BJ (cell line): Measurements from ENCODE around the gene MARK3. TPM values are rescaled to one million over a fixed set of nuclear protein-coding genes. Genes with fewer than 3 reads are reported as not detected.

ENCODE experiments used
- CTCF ChIA-PET: fragments of 350-600 bp; formaldehyde crosslinking; extraction: SDS; loops from one replicate; lab custom pipeline; 2021; ENCODE audit warnings: antibody characterized with exemption, inconsistent platforms; lab: Yijun Ruan, JAX
- POLR2A ChIA-PET: fragments of 300-600 bp; sonication (Branson Sonifier 250); formaldehyde crosslinking; extraction: SDS; loops from one replicate; lab custom pipeline; 2021; ENCODE audit warnings: antibody characterized with exemption; lab: Charles Lee
- DNase-seq: peaks from one replicate; pipeline ENCODE4 v3.0.0-alpha.2; 2011; ENCODE audit warnings: low read depth
- H3K27me3 ChIP-seq: 2 replicates; pipeline ENCODE4 v1.6.0; 2011; ENCODE audit warnings: low read length; ENCODE audit not compliant: control insufficient read depth, insufficient read depth
- H3K36me3 ChIP-seq: 2 replicates; pipeline ENCODE4 v1.5.1; 2011; ENCODE audit warnings: low read length; ENCODE audit not compliant: control insufficient read depth, insufficient read depth
- H3K4me3 ChIP-seq: 2 replicates; pipeline ENCODE4 v1.5.1; 2011; ENCODE audit warnings: low read depth, mild to moderate bottlenecking, control low read depth, low read length
- polyA plus RNA-seq: library from polyadenylated mRNA; depleted of rRNA; stranded (reverse); fragments of >200 nt; gene quantifications from 2 replicates; pipeline ENCODE4 v1.2.3, GENCODE V29; 2011
- TF ChIP-seq, protein P1 (sequence below): IDR thresholded peaks from 2 replicates; pipeline ENCODE4 v1.5.1; 2011; ENCODE audit warnings: low read depth, mild to moderate bottlenecking, control low read depth, inconsistent platforms, low read length, moderate library complexity; ENCODE audit not compliant: insufficient read depth

Gene MARK3
- polyA plus RNA-seq, 1 experiment, result 73.9 TPM

DNA sequence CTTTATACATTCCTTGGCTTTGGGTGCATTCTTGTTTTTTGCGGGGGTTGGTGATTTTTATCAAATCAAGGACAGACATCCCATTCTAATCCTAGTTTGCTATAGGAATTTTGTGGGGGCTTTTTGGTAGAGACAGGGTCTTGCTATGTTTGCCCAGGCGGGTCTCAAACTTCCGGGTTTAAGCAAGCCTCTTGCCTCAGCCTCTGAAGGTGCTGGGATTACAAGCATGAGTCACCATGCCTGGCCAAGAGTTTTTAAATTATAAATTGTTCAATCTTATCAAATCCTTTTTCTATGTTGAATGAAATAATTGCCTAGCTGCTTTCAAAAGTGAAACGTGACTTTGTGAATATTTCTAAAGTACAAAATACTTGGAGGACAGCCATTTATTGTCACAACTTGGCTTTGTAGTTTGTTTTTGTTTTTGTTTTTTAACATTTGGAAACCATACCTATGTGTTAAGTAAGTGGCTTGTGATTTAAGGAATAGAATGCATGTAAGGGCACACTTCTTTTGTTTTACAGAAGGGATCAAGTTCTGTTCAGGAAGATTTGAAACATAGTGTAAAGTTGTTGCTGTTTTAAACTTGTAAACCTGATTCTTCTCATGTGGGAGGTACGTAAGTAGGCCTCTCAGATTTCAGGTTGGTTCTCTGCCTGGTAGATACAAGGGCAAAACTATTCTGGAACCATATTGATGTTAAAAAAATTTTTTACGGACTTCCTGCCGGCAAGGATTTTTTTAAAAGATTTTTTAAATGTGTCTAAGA lies 13.4 kb downstream of the MARK3 start:
- POLR2A ChIA-PET, result no interaction called here
- Histone ChIP-seq H3K36me3 (no peaks in the 10 kb centered on the region), H3K4me3 (no peak overlapping the region), H3K27me3 (no peaks in the 10 kb centered on the region)
- TF ChIP-seq, protein P1, sequence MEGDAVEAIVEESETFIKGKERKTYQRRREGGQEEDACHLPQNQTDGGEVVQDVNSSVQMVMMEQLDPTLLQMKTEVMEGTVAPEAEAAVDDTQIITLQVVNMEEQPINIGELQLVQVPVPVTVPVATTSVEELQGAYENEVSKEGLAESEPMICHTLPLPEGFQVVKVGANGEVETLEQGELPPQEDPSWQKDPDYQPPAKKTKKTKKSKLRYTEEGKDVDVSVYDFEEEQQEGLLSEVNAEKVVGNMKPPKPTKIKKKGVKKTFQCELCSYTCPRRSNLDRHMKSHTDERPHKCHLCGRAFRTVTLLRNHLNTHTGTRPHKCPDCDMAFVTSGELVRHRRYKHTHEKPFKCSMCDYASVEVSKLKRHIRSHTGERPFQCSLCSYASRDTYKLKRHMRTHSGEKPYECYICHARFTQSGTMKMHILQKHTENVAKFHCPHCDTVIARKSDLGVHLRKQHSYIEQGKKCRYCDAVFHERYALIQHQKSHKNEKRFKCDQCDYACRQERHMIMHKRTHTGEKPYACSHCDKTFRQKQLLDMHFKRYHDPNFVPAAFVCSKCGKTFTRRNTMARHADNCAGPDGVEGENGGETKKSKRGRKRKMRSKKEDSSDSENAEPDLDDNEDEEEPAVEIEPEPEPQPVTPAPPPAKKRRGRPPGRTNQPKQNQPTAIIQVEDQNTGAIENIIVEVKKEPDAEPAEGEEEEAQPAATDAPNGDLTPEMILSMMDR, result no peak
- CTCF ChIA-PET, result no interaction called here
- DNase-seq, result no peak

DNA sequence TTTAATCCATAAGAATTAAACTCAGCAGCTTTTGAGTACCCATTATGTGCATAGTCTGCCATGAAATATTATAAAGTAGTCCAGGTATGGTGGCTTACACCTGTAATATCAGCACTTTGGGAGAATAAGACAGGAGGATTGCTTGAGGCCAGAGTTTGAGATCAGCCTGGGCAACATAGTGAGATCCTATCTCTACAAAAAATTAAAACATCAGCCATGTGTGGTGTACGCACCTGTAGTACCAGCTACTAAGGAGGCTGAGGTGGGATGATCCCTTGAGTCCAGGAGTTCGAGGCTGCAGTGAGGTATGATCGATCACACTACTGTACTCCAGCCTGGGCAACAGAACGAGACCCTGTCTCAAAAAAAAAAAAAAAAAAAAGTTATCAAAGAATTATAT lies 15.3 kb downstream of the MARK3 start:
- TF ChIP-seq, protein P1, result no peak
- CTCF ChIA-PET, result interaction anchor here (0.6 to 3.5 kb wide), 2 partner anchors 10 to 11 kb away, joined by 3 to 20 read pairs; no protein-coding TSS in a partner anchor
- no peaks in the 10 kb centered on the region for H3K36me3 ChIP-seq
- DNase-seq, result no peak
- no peak overlapping the region for H3K4me3 ChIP-seq
- H3K27me3 ChIP-seq, result no peaks in the 10 kb centered on the region
- POLR2A ChIA-PET, result no interaction called here

DNA sequence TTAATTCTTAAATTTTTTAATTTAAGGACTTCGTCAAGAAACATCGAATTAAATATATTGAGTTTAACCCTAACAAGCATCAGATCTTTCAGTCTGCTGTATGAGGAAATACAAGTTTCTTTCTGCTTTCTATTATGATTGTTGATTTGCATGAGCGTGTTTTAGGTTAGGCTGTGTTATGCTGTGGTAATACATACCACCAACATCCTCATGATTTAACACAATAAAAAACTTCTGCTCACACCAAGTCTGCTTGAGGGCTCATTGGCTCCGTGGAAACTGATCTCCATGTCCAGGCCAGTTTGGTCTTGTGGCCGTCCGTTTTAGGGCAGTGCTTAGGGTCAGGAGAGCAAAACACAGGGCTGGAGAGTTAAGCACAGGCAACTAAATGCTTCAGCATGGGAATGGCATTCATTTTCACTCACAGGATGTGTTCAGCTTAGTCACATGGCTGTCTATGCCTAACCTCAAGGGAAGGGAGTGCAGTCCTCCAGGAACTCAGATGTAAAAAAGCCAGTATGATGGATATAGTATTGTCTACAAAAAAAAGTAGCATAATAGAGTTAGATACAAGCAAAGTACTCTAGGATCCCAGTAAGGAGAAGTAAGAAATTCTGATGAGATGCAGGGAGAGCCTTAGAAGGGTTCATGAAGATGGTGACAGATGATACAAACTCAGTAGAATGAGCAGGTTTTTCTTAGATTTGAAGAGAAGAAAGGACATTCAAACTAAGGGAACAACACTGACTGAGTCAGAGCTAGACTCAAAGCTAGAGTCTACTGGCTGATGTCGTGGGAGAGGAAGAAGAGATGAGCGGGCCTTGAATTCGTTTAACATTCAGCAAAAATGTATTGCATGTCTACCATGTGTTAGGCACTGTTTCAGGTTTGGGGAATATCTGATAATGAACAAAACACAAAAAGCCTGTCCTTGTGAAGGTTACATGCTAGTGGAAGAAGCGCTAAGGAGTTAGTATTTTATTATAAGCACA lies 16.3 kb downstream of the MARK3 start:
- Histone ChIP-seq H3K36me3 (peaks cover 4% of the 10 kb centered on the region), H3K4me3 (no peak overlapping the region), H3K27me3 (no peaks in the 10 kb centered on the region)
- TF ChIP-seq, protein P1, result no peak
- ChIA-PET CTCF (interaction anchor here (1.0 to 4.6 kb wide), 3 partner anchors 8 to 45 kb away, joined by 4 to 20 read pairs (median 13); no protein-coding TSS in a partner anchor), POLR2A (no interaction called here)
- DNase-seq, result peak; percentile 68

DNA sequence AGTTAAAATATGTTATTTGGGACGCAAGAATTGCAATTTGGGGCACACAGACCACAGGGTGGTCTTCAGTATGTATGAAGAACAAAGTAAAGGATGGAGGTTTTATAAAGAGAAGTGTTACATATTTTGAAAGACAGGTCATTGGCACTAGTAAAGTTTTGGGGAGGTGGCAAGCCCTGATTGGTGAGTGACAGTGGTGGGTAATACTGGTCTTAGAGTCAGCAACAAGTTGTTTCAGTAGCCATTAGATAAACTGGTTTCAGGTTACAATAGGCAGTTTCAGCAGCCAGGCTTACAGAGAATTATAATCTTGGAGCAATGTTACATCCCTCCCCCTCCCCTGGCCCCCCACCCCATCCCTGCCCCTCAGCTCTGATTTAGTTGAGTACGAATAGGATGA lies 17.5 kb downstream of the MARK3 start:
- DNase-seq, result no peak
- TF ChIP-seq, protein P1, result no peak
- Histone ChIP-seq H3K4me3 (no peak overlapping the region), H3K27me3 (no peaks in the 10 kb centered on the region), H3K36me3 (peaks cover 4% of the 10 kb centered on the region)
- POLR2A ChIA-PET, result no interaction called here
- CTCF ChIA-PET, result interaction anchor here (3.5 to 4.6 kb wide), 2 partner anchors 9 to 12 kb away, joined by 13 to 20 read pairs; no protein-coding TSS in a partner anchor
